Skeletal muscle tissue (tissue), 4 donors: Measurements from ENCODE around the gene LZTS3. TPM values are rescaled to one million over a fixed set of nuclear protein-coding genes. Genes with fewer than 3 reads are reported as not detected.
"Not testable (repeated sequence)": the region's sequence is repeated elsewhere in the genome, so short reads cannot be mapped to it uniquely, and the experiment has no call there.

Experiments
- H3K27ac ChIP-seq: one replicate; pipeline ENCODE4 v1.7.0; 2013; ENCODE audit warnings: mild to moderate bottlenecking, low read depth, low read length, inconsistent platforms
- H3K27me3 ChIP-seq, 3 donors: one replicate each; pipeline ENCODE4 v1.7.0; 2013; ENCODE audit warnings: low read length in 3 of 3; ENCODE audit not compliant: control insufficient read depth in 3 of 3, insufficient read depth in 3 of 3
- H3K36me3 ChIP-seq, 3 donors: one replicate each; pipeline ENCODE4 v1.7.0; 2013; ENCODE audit warnings: low read length in 3 of 3; ENCODE audit not compliant: control insufficient read depth in 3 of 3, insufficient read depth in 3 of 3
- H3K4me1 ChIP-seq, 3 donors: one replicate each; pipeline ENCODE4 v1.7.0; 2013; ENCODE audit warnings: low read length in 3 of 3, mild to moderate bottlenecking in 3 of 3; ENCODE audit not compliant: control insufficient read depth in 3 of 3, insufficient read depth in 3 of 3
- H3K4me3 ChIP-seq, 3 donors: one replicate each; pipeline ENCODE4 v1.7.0; 2013; ENCODE audit warnings: low read length in 3 of 3
- H3K9ac ChIP-seq, 3 donors: one replicate each; pipeline ENCODE4 v1.7.0; 2013; ENCODE audit warnings: low read length in 3 of 3, mild to moderate bottlenecking in 3 of 3, moderate library complexity in 2 of 3, low read depth in 1 of 3
- H3K9me3 ChIP-seq, 3 donors: one replicate each; pipeline ENCODE4 v1.7.0; 2013; ENCODE audit warnings: low read length in 3 of 3; ENCODE audit not compliant: control insufficient read depth in 3 of 3
- total RNA-seq: library from RNA; depleted of rRNA; stranded (reverse); fragments of >200 nt; gene quantifications from one replicate; pipeline ENCODE4 v1.2.3, GENCODE V29; 2014
- donor health status: Osteomylitis.

LZTS3 gene
- total RNA-seq, 1 donor from 2014 or later: 1.6 TPM

DNA sequence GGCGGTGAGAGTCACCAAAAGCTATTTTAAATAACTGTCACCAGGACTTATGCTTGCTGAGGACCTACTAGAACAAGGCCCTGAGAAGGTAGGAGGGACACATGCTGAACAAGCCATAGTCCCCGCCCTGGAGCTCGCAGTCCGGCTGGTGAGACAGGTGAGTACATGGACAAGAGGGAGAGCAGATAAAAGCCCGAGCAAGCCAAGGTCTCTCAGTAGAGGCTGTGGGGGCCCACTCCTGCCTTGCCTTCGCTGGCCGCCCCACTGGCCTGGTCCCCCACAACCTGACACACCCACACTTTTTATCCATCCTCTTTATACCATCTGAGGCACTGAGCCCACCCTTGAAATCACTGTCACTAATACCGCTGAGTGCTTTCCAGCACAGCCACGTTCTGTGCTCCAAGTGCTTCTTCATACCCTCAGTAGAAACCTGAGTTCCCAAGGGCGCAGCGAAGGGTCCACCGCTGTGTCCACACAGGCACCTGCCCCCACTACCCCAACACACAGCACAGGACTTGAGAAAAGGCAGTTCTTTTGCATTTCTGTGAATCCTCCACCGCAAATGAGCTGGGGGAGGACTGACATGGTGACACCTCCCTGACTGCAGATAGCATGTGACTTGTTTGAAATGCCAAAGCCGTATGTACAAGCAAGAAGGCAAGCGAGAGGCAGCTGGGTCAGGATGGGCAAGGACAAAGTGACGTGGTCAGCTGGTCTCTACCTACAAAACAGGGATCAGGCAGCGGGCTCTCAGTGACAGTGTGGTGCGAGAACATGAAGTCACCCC is 19.1 kb upstream of the LZTS3 start:
- no peak overlapping the region for H3K4me3 ChIP-seq
- H3K4me1 ChIP-seq: no peaks in the 10 kb centered on the region
- H3K9me3 ChIP-seq: no peaks in the 10 kb centered on the region
- peaks cover 59 to 67% (median 59%) of the 10 kb centered on the region in 3 donors for H3K36me3 ChIP-seq
- H3K9ac ChIP-seq: no peak overlapping the region
- no peaks in the 10 kb centered on the region for H3K27me3 ChIP-seq
- H3K27ac ChIP-seq: no peak overlapping the region

DNA sequence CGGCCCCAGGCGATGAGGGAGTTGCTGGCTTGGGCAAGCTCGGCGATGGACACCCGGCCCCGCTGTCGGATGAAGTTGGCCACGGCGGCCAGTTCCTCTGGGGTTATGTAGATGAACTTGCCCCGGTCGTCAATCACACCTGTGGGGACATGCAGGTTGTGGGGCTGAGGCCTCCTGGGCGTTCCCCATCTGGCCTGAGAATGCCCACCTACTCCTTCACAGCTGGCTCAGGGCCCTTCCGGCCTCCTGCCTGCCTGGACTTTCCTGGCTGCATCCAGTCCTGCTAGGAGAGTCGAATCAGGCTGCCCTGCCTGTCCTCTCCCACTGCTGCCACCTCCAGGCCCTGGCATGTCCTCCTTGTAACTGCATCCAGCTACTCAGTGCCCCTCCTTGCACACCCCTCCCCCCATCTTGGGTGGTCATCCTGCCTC is 17.3 kb upstream of the LZTS3 start:
- Histone ChIP-seq H3K4me3 (no peak overlapping the region), H3K27me3 (no peaks in the 10 kb centered on the region), H3K9ac (no peak overlapping the region), H3K4me1 (no peaks in the 10 kb centered on the region), H3K9me3 (no peaks in the 10 kb centered on the region), H3K36me3 (peaks cover 48 to 58% (median 54%) of the 10 kb centered on the region in 3 donors), H3K27ac (no peak overlapping the region)

DNA sequence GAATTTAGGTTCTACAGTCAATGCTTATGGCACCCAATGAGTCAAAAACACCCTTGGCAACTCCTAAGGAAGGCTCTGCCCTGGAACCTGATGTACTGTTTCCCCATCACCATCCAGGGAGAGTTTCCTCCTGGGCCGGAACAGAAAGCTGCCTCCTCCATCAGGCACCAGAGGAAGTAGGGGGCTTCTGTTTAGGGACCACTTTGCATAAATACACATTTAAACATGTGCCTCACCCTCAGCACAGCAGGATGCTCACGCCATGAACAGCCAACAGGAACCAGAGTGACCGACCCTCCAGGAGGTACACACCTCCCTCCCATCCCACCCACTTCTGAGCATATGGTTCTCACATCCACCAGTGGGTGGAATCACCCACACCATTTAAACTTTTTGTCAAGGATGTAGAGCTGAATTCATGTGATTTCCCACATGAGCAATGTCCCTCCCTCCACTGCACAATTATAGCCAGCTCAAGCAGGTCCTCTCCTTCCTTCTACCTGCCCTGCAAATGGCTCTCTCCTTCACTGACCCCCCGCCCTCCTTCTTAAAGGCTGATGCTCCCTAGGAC is 16.3 kb upstream of the LZTS3 start:
- Histone ChIP-seq H3K4me1 (no peaks in the 10 kb centered on the region), H3K4me3 (no peak overlapping the region), H3K9ac (no peak overlapping the region), H3K9me3 (no peaks in the 10 kb centered on the region), H3K27ac (no peak overlapping the region), H3K27me3 (no peaks in the 10 kb centered on the region), H3K36me3 (peaks cover 38 to 48% (median 44%) of the 10 kb centered on the region in 3 donors)

DNA sequence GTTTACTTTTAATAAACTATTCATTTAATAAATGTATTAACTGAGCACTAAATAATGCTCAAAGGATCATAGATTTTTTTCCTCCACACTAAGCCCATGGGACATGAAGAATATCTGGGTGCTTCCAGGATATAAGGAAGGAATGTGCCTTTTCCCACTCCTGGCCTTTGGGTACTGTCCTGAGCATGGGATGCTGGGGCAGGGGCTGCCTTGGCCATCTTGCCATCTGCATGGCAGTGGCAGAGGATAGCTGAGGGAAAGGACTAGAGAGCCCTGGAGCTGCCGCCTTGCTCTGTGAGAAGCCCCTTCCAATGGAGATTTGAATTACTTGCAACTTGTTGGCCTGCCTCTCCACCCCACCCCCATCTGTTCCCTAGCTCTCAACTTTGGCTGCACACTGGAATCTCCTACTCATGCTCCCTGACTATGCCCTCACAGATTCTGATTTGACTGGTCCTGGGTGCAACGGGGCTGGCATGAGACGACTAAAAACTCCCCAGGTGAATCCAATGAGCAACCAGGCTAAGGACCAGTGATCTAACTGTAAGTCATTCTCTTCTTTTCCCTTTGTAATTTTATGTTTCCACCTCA is 15.6 kb upstream of the LZTS3 start:
- Histone ChIP-seq H3K27ac (no peak overlapping the region), H3K4me3 (no peak overlapping the region), H3K27me3 (no peaks in the 10 kb centered on the region), H3K36me3 (peaks cover 30 to 44% (median 37%) of the 10 kb centered on the region in 3 donors), H3K4me1 (no peaks in the 10 kb centered on the region), H3K9ac (no peak overlapping the region), H3K9me3 (no peaks in the 10 kb centered on the region)

DNA sequence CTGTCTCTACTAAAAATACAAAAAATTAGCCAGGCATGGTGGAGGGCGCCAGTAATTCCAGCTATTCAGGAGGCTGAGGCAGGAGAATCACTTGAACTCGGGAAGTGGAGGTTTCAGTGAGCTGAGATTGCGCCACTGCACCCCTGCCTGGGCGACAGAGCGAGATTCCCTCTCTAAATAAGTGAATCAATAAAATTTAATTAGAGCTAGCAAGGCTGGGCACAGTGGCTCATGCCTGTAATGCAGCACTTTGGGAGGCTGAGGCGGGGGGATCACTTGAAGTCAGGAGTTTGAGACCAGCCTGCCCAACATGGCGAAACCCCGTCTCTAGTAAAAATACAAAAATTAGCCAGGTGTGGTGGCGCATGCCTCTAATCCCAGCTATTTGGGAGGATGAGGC is 14.5 kb upstream of the LZTS3 start:
- not testable (repeated sequence) for H3K27me3 ChIP-seq, H3K9ac ChIP-seq, H3K27ac ChIP-seq, H3K4me3 ChIP-seq, H3K9me3 ChIP-seq, H3K4me1 ChIP-seq
- peaks cover 24 to 36% (median 30%) of the 10 kb centered on the region in 3 donors for H3K36me3 ChIP-seq

DNA sequence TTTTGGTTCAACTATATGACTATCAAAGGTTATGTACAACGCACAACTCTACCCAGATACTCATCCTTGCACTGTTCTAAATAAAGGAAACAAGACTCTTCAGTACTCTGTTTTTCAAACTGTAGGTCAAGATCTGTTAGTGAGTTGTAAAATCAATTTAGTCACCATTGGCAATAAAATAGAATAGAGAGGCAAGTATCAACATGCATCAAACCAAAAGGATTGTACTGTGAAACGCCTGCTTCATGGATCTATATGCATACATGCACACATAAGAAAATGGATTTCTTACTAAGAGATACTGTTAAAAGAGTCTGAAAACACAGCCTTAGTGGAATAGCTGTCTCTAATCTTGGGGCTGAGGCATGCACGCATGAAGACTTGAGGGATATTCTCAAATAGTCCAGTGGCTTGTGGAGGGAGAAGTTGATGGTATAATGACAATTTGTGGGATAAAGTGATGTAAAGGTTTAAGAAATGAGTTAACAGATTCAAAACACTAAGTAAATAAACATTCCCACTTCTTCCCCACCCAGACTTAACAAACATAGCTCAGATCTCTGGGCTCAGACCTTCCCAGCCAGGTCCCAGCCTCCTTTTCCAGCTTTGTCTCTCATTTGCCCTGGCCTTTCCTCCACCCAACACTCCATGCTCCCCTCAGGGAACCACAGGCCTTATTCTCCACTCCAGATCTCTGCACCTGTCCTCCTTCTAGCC is 10.7 kb upstream of the LZTS3 start:
- H3K9me3 ChIP-seq: no peaks in the 10 kb centered on the region
- no peak overlapping the region for H3K27ac ChIP-seq
- H3K27me3 ChIP-seq: no peaks in the 10 kb centered on the region
- no peak overlapping the region for H3K9ac ChIP-seq
- H3K36me3 ChIP-seq: peaks cover 0 to 4% (median 2%) of the 10 kb centered on the region in 3 donors
- H3K4me1 ChIP-seq: no peaks in the 10 kb centered on the region
- no peak overlapping the region for H3K4me3 ChIP-seq

DNA sequence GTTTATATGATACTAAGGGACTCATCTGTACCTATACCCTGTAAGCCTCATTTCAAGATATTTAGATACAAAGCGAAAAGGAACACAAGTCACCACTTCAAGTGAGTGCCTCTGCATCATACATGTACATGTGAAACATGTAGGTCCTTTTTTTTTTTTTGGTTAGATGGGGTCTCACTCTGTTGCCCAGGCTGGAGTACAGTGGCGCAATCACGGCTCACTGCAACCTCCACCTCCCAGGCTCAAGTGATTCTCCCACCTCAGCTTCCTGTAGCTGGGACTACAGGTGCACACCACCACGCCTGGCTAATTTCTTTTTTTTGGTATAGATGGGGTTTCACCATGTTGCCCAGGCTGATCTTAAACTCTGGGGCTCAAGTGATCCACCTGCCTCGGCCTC is 9.1 kb upstream of the LZTS3 start:
- H3K4me1 ChIP-seq, H3K27ac ChIP-seq, H3K36me3 ChIP-seq, H3K9ac ChIP-seq, H3K4me3 ChIP-seq, H3K9me3 ChIP-seq, H3K27me3 ChIP-seq: not testable (repeated sequence)

DNA sequence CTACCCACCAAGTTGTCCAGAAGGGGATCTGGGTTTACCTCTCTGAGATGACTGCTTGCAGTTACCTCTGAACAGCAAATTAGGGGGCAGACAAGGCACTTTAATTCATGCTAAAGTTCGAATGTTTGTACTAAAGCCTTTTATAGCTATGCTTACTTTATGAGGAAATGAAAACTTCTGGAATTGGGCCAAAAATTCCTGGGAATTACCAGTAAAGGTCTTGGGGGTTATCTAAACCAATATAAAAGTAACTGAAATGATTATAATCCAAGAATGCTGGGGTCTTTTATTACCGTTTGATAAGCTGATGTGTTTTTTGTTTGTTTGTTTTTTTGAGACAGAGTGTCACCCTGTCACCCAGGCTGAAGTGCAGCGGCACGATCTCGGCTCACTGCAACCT is 7.9 kb upstream of the LZTS3 start:
- H3K9me3 ChIP-seq: no peaks in the 10 kb centered on the region
- H3K9ac ChIP-seq: no peak overlapping the region
- no peaks in the 10 kb centered on the region for H3K4me1 ChIP-seq
- no peak overlapping the region for H3K27ac ChIP-seq
- H3K4me3 ChIP-seq: no peak overlapping the region
- peaks cover 0 to 4% (median 2%) of the 10 kb centered on the region in 3 donors for H3K36me3 ChIP-seq
- H3K27me3 ChIP-seq: no peaks in the 10 kb centered on the region

DNA sequence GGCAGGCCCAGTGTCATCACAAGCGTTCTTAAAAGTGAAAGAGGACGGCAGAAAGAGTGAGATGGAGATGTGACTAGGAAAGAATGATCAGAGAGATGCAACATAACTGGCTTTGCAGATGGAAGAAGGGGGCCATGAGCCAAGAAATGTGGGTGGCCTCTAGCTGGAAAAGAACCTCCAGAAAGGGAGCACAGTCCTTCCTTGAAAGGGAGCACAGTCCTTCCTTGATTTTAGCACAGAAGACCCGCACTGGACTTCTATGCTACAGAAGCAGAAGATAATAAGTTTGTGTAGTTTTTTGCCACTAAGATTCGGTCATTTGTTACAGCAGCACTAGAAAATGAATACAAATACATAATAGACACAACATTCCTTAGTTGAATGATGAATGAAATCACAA is 7.0 kb upstream of the LZTS3 start:
- H3K36me3 ChIP-seq: peaks cover 0 to 4% (median 2%) of the 10 kb centered on the region in 3 donors
- no peak overlapping the region for H3K4me3 ChIP-seq
- H3K9ac ChIP-seq: no peak overlapping the region
- no peak overlapping the region for H3K27ac ChIP-seq
- no peaks in the 10 kb centered on the region for H3K9me3 ChIP-seq
- H3K4me1 ChIP-seq: no peaks in the 10 kb centered on the region
- H3K27me3 ChIP-seq: no peaks in the 10 kb centered on the region
